Hepatocyte (in vitro differentiated cells): ENCODE data around the gene ALK. TPM values are rescaled to one million over a fixed set of nuclear protein-coding genes. Genes with fewer than 3 reads are reported as not detected.

Experiments used
- DNase-seq: peaks from one replicate; pipeline ENCODE4 v3.0.0-alpha.2; 2016; ENCODE audit warnings: low spot score
- H2AFZ ChIP-seq: fragments of 200-600 bp; sonication (generic); 2 replicates; pipeline ENCODE4 v1.6.0; 2016; ENCODE audit warnings: antibody characterized with exemption, mild to moderate bottlenecking
- H3K27ac ChIP-seq: fragments of 200-600 bp; sonication (generic); 2 replicates; pipeline ENCODE4 v1.5.1; 2016; ENCODE audit warnings: mild to moderate bottlenecking
- H3K27me3 ChIP-seq: fragments of 200-600 bp; sonication (generic); 2 replicates; pipeline ENCODE4 v1.6.1; 2016
- H3K36me3 ChIP-seq: fragments of 200-600 bp; sonication (generic); replicated peaks from 2 replicates; pipeline ENCODE4 v1.5.1; 2016; ENCODE audit warnings: low read depth; ENCODE audit not compliant: insufficient read depth
- H3K4me1 ChIP-seq: fragments of 200-600 bp; sonication (generic); 2 replicates; pipeline ENCODE4 v1.5.1; 2016; ENCODE audit warnings: mild to moderate bottlenecking, moderate library complexity; ENCODE audit not compliant: insufficient read depth
- H3K4me2 ChIP-seq: fragments of 200-600 bp; sonication (generic); 2 replicates; pipeline ENCODE4 v1.6.0; 2016
- H3K4me3 ChIP-seq: fragments of 200-600 bp; sonication (generic); 2 replicates; pipeline ENCODE4 v1.5.1; 2016; ENCODE audit warnings: mild to moderate bottlenecking
- H3K79me2 ChIP-seq: fragments of 200-600 bp; sonication (generic); 2 replicates; pipeline ENCODE4 v1.6.0; 2017; ENCODE audit warnings: mild to moderate bottlenecking
- H3K9me2 ChIP-seq: fragments of 200-600 bp; sonication (generic); replicated peaks from 2 replicates; pipeline ENCODE4 v1.6.0; 2017; ENCODE audit warnings: mild to moderate bottlenecking; ENCODE audit not compliant: insufficient read depth
- H3K9me3 ChIP-seq: fragments of 200-600 bp; sonication (generic); 2 replicates; pipeline ENCODE4 v1.5.1; 2016; ENCODE audit warnings: low read depth, mild to moderate bottlenecking
- H4K20me1 ChIP-seq: fragments of 200-600 bp; sonication (generic); 2 replicates; pipeline ENCODE4 v1.6.0; 2016; ENCODE audit warnings: mild to moderate bottlenecking; ENCODE audit not compliant: insufficient read depth, poor library complexity, severe bottlenecking
- CTCF ChIP-seq: fragments of 200-600 bp; sonication (generic); IDR thresholded peaks from 2 replicates; pipeline ENCODE4 v1.5.1; 2016; ENCODE audit warnings: antibody characterized with exemption, mild to moderate bottlenecking; ENCODE audit not compliant: poor library complexity
- EZH2 ChIP-seq: fragments of 200-600 bp; sonication (generic); IDR thresholded peaks from 2 replicates; pipeline ENCODE4 v1.6.1; 2016; ENCODE audit warnings: antibody characterized with exemption, mild to moderate bottlenecking, borderline replicate concordance
- EZH2phosphoT487 ChIP-seq: fragments of 200-600 bp; sonication (generic); IDR thresholded peaks from one replicate; pipeline ENCODE4 v1.6.1; 2018; ENCODE audit warnings: antibody characterized with exemption, mild to moderate bottlenecking, low read depth, moderate library complexity; ENCODE audit not compliant: unreplicated experiment, severe bottlenecking
- WGBS: methylation state at CpG from one replicate; pipeline ENCODE4 v1.1.6; 2016; ENCODE audit warnings: low lambda C conversion rate; ENCODE audit errors: missing lambda C conversion rate; 5-methylcytosine and 5-hydroxymethylcytosine counted together
- polyA plus RNA-seq: library from polyadenylated mRNA; unstranded; fragments of >200 nt; fragmentation: Nextera tagmentation; extraction: Ambion mirVana; gene quantifications from 2 replicates; pipeline ENCODE4 v1.2.1, GENCODE V29; 2016
- total RNA-seq: library from RNA; depleted of rRNA; stranded (reverse); fragments of >200 nt; gene quantifications from 2 replicates; pipeline ENCODE4 v1.2.3, GENCODE V29; 2014

The ALK gene
- total and polyA plus RNA-seq, 2 experiments from 2014 or later = 0.16 to 0.27 TPM

DNA sequence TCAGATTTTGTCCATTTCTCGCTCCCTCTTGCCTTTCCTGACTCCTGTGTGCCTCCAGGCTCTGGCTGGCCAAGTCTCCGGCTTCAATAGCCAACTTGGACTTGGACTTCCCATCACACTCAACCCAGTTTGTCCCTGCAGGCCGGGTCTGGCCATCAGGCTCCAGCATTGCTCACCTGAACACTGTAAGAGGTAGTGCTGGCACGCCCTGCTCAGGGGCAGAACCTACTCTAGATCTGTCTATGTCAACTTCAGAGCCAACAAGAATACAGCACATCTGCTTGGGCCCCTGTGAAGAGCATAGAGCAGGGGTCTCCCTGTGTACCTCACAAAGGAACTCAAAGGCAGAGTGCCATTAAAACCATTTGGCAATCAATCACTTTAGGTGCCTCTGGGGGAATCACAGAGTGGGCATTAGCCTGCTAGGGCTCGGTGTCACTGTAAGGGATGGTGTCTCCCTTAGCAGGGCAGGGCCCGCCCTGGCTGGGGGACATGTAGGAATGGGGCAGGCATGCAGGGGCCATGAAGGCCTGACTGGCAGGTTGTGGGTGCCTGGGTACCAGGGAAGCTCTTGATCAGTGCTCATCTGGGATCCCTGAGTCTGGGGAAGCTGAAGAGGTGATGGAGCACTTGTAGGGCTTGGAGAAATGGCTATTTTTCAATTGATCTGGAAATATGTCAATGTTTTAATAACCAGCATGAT lies 480.3 kb downstream of the ALK start:
- WGBS = 96% methylated on average over 6 of the region's 6 CpGs
- H3K27ac ChIP-seq = no peak overlapping the region
- no peaks in the 10 kb centered on the region for H3K36me3 ChIP-seq

GRCh38 chr2:29433920-29434319 lies 487.5 kb downstream of the ALK start:
- Histone ChIP-seq H2AFZ (no peak overlapping the region), H3K9me2 (no peaks in the 10 kb centered on the region), H3K4me1 (no peaks in the 10 kb centered on the region), H3K27me3 (no peaks in the 10 kb centered on the region), H3K79me2 (no peaks in the 10 kb centered on the region), H3K4me3 (no peak overlapping the region), H3K36me3 (no peaks in the 10 kb centered on the region), H3K4me2 (no peak overlapping the region), H3K9me3 (no peaks in the 10 kb centered on the region), H3K27ac (no peak overlapping the region), H4K20me1 (no peaks in the 10 kb centered on the region)
- no peak for TF ChIP-seq EZH2phosphoT487
- no peak for TF ChIP-seq CTCF
- TF ChIP-seq EZH2 = no peak
- no peak for DNase-seq
- WGBS = 92% methylated on average over 3 of the region's 3 CpGs

More for the DNA sequence above, 480.3 kb downstream of the ALK start:
- H3K9me3 ChIP-seq = no peaks in the 10 kb centered on the region
- no peaks in the 10 kb centered on the region for H3K79me2 ChIP-seq
- H2AFZ ChIP-seq = no peak overlapping the region
- TF ChIP-seq CTCF (no peak), EZH2 (no peak), EZH2phosphoT487 (no peak)
- H3K9me2 ChIP-seq = no peaks in the 10 kb centered on the region
- H3K4me1 ChIP-seq = no peaks in the 10 kb centered on the region
- no peak for DNase-seq
- no peak overlapping the region for H3K4me2 ChIP-seq
- H4K20me1 ChIP-seq = no peaks in the 10 kb centered on the region
- no peaks in the 10 kb centered on the region for H3K27me3 ChIP-seq
- no peak overlapping the region for H3K4me3 ChIP-seq

- no peaks in the 10 kb centered on the region for H3K36me3 ChIP-seq
- H3K9me3 ChIP-seq = no peaks in the 10 kb centered on the region
- H4K20me1 ChIP-seq = no peaks in the 10 kb centered on the region
- no peak for DNase-seq
- 85% methylated on average over 2 of the region's 2 CpGs for WGBS
- H3K79me2 ChIP-seq = no peaks in the 10 kb centered on the region
- H3K9me2 ChIP-seq = no peaks in the 10 kb centered on the region
- H2AFZ ChIP-seq = no peak overlapping the region
- no peaks in the 10 kb centered on the region for H3K4me1 ChIP-seq
- H3K4me3 ChIP-seq = no peak overlapping the region
- no peak overlapping the region for H3K27ac ChIP-seq
- no peak overlapping the region for H3K4me2 ChIP-seq
- TF ChIP-seq EZH2phosphoT487 (no peak), CTCF (no peak), EZH2 (no peak)
- H3K27me3 ChIP-seq = no peaks in the 10 kb centered on the region
Observed at GRCh38 chr2:29433128-29433527, 488.3 kb downstream of the ALK start.
